Spleen (tissue), 7 donors: ENCODE measurements around the gene CTTNBP2NL.

ENCODE experiments used
- POLR2A ChIP-seq, 3 donors: fragments of 450-650 bp; IDR thresholded peaks; one replicate each; pipeline ENCODE4 v1.5.1; 2017; ENCODE audit warnings: antibody characterized with exemption in 3 of 3, mild to moderate bottlenecking in 1 of 3
- POLR2AphosphoS5 ChIP-seq, 3 donors: sonication (generic); formaldehyde crosslinking; IDR thresholded peaks; one replicate each; pipeline ENCODE4 v1.5.1; 2017; ENCODE audit warnings: antibody characterized with exemption in 3 of 3
- TF ChIP-seq, protein P1 (sequence below), 11 experiments: fragments of 200-600 bp in 7 of 11; fragments of 450-650 bp in 4 of 11; sonication (generic) in 4 of 11; IDR thresholded peaks in 8 of 11; conservative IDR thresholded peaks in 3 of 11; 1 replicate in 7 of 11; 2 replicates in 4 of 11; pipeline versions ENCODE4 v1.4.0 to v1.8.0; 2016 to 2021; ENCODE audit warnings: antibody characterized with exemption in 11 of 11, inconsistent platforms in 4 of 11, mild to moderate bottlenecking in 1 of 11
- donor health status: DM: no; HTN: no; CAD: no; lungs with moderate emphysema.
- donor health status: DM: no; HTN: no; CAD: no.
- donor health status: DM: no; HTN: no; CAD: no.

DNA sequence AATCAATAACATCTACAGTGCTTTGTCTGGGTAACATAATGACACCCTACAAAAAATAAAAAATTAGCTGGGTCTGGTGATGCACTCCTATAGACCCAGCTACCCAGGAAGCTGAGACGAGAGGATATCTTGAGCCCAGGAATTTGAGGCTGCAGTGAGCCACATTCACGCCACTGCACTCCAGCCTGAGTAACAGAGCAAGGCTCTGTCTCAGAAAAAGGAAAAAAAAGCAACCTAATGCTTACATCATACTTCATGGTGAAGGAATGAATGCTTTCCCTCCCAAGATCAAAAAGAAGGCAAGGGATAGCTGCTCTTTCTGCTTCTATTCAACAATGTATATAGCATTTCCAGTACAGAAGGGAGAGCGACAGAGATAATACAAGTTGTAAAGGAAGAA is 24.2 kb upstream of the CTTNBP2NL start:
- TF ChIP-seq, protein P1, sequence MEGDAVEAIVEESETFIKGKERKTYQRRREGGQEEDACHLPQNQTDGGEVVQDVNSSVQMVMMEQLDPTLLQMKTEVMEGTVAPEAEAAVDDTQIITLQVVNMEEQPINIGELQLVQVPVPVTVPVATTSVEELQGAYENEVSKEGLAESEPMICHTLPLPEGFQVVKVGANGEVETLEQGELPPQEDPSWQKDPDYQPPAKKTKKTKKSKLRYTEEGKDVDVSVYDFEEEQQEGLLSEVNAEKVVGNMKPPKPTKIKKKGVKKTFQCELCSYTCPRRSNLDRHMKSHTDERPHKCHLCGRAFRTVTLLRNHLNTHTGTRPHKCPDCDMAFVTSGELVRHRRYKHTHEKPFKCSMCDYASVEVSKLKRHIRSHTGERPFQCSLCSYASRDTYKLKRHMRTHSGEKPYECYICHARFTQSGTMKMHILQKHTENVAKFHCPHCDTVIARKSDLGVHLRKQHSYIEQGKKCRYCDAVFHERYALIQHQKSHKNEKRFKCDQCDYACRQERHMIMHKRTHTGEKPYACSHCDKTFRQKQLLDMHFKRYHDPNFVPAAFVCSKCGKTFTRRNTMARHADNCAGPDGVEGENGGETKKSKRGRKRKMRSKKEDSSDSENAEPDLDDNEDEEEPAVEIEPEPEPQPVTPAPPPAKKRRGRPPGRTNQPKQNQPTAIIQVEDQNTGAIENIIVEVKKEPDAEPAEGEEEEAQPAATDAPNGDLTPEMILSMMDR (IDR thresholded peaks at IDR 0.05 in 8 of 11, conservative IDR thresholded peaks at IDR 0.05 in 3 of 11): no peak
- TF ChIP-seq POLR2AphosphoS5 (IDR thresholded peaks at IDR 0.05) (no peak), POLR2A (IDR thresholded peaks at IDR 0.05) (no peak)
